ENCODE data around the gene LAMA4.

Gene LAMA4

DNA sequence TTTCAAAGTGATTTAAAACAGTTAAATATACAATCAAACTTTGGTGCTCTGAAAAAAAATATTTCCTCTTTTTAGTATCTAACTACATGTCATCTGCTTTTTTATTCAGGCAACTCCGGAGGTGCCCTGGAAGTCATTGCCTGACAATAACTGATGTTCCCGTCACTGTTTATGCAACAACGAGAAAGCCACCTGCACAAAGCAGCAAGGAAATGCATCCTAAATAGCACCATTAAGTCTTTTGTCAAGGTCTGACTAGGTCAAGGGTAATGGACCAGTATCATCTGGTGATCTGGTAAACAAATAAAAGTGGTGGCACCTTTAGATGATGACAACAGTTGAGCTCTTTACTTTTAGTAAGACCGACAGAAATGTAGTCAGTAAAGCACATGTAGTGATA, 153.8 kb downstream of the LAMA4 start:
- no peak for TF ChIP-seq ZBTB7A (IDR thresholded peaks at IDR 0.05; ENCODE audit: low read depth)
- no peak for TF ChIP-seq TCF12 (IDR thresholded peaks at IDR 0.05; ENCODE audit: low read depth)
- TF ChIP-seq, protein P1, sequence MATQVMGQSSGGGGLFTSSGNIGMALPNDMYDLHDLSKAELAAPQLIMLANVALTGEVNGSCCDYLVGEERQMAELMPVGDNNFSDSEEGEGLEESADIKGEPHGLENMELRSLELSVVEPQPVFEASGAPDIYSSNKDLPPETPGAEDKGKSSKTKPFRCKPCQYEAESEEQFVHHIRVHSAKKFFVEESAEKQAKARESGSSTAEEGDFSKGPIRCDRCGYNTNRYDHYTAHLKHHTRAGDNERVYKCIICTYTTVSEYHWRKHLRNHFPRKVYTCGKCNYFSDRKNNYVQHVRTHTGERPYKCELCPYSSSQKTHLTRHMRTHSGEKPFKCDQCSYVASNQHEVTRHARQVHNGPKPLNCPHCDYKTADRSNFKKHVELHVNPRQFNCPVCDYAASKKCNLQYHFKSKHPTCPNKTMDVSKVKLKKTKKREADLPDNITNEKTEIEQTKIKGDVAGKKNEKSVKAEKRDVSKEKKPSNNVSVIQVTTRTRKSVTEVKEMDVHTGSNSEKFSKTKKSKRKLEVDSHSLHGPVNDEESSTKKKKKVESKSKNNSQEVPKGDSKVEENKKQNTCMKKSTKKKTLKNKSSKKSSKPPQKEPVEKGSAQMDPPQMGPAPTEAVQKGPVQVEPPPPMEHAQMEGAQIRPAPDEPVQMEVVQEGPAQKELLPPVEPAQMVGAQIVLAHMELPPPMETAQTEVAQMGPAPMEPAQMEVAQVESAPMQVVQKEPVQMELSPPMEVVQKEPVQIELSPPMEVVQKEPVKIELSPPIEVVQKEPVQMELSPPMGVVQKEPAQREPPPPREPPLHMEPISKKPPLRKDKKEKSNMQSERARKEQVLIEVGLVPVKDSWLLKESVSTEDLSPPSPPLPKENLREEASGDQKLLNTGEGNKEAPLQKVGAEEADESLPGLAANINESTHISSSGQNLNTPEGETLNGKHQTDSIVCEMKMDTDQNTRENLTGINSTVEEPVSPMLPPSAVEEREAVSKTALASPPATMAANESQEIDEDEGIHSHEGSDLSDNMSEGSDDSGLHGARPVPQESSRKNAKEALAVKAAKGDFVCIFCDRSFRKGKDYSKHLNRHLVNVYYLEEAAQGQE (IDR thresholded peaks at IDR 0.05; ENCODE audit: low read depth), result no peak
- no peak for TF ChIP-seq EP300 (IDR thresholded peaks at IDR 0.05; ENCODE audit: borderline replicate concordance)
- no peak for TF ChIP-seq YY1 (IDR thresholded peaks at IDR 0.05; ENCODE audit: low read depth)
- no peak for TF ChIP-seq FOXM1 (IDR thresholded peaks at IDR 0.05; ENCODE audit: borderline replicate concordance, low read depth)

DNA sequence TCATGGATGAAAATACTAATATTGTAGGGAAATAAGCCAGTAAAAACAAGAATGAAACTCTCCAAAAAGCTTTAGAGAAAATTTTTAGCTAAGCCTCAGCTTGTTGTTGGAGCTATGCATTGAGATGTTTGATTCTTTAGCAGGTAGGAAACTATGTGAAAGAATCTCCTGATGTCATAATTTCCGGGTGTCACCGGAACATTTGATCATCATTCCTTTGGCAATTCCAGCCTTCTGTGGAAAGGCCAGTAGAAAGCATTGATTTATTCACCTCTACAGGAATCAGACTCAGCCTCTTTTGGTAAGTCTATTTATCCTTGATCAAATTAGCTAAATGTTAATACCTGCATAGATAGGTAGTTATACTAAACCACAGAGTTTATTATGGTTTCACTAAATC, 157.5 kb downstream of the LAMA4 start:
- no peak for TF ChIP-seq RAD21 (IDR thresholded peaks at IDR 0.05; ENCODE audit: low read depth)
- TF ChIP-seq YY1 (IDR thresholded peaks at IDR 0.05; ENCODE audit: low read depth), result no peak
- no peak for TF ChIP-seq EP300 (IDR thresholded peaks at IDR 0.05; ENCODE audit: borderline replicate concordance)
- TF ChIP-seq CEBPB (IDR thresholded peaks at IDR 0.05), result no peak
- TF ChIP-seq TCF12 (IDR thresholded peaks at IDR 0.05; ENCODE audit: low read depth), result no peak
- TF ChIP-seq ZBTB7A (IDR thresholded peaks at IDR 0.05; ENCODE audit: low read depth), result no peak
- no peak for TF ChIP-seq FOXM1 (IDR thresholded peaks at IDR 0.05; ENCODE audit: borderline replicate concordance, low read depth)
- TF ChIP-seq EGR1 (IDR thresholded peaks at IDR 0.05), result no peak

DNA sequence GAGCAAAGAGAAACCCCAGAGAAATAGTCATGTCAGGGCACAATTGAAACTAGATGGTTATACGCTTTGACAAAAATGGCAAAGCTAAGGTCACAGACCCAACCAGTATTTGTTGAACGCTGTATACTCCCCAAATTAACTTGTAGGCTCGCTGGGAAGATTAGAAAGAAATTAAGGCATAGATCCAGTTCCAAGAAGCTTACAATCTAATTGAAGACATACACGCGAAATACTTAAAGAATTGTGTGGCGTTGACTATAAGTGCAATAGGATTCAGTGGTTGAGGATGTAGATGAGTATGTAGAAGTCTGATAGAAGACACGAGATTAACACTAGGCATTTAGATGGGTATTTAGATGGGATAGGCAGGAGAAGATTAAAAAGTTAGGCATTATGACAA, 166.5 kb downstream of the LAMA4 start:
- TF ChIP-seq EP300 (IDR thresholded peaks at IDR 0.05; ENCODE audit: borderline replicate concordance), result no peak
- no peak for TF ChIP-seq NFIC (IDR thresholded peaks at IDR 0.05)
- no peak for TF ChIP-seq CREB1 (IDR thresholded peaks at IDR 0.05; ENCODE audit: low read depth)
- no peak for TF ChIP-seq RAD21 (IDR thresholded peaks at IDR 0.05; ENCODE audit: low read depth)
- TF ChIP-seq, protein P1 (IDR thresholded peaks at IDR 0.05; ENCODE audit: low read depth), result no peak
- TF ChIP-seq TEAD4 (IDR thresholded peaks at IDR 0.05), result no peak
- no peak for TF ChIP-seq CEBPB (IDR thresholded peaks at IDR 0.05)
- TF ChIP-seq TCF12 (IDR thresholded peaks at IDR 0.05; ENCODE audit: low read depth), result no peak
- TF ChIP-seq YY1 (IDR thresholded peaks at IDR 0.05; ENCODE audit: low read depth), result no peak
- TF ChIP-seq EGR1 (IDR thresholded peaks at IDR 0.05), result no peak
- TF ChIP-seq ZBTB7A (IDR thresholded peaks at IDR 0.05; ENCODE audit: low read depth), result no peak
- no peak for TF ChIP-seq FOXM1 (IDR thresholded peaks at IDR 0.05; ENCODE audit: borderline replicate concordance, low read depth)

DNA sequence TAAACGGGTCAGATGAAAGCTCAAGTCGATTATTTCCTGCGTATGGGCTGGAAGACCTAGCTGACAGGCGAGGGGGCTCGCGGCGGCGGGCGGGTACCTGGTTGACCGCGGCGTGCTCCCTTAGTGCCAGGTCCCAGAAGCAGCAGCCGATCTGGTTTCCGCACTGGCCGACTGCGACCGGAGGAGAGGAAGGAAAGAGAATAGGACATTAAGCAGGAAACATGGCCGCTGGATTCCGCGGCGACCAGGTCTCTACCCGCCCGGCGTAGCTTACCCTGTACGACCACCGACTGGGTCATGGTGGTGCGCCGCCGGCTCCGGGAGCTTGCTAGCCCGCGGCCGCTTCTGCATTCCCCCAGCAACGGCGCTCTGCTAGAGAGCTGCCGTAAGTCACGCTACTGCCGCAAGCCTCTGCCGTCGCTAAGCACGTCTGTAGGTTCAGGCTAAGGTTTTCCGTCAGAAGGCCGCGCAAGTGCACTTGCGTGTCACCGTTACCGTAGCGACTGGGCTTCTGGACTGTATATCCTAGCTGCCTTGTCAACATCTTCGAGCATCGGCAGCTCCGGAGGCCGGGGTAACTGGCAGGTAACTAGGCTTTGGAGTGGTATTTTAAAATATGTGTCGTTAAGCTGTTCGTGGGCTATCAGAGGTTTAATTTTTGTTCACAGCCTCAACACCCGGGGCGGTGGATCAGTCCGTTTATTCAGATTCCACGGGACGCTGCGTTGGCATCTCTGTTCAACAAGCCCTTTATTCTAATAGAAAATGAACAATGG, 167.0 kb downstream of the LAMA4 start, which contains the start of the genes FAM229B and TUBE1:
TSS of gene FAM229B (plus strand) at position 456 of the 776 bp plus-strand sequence. CDS start 11,693 bp downstream, outside the sequence.
TSS of gene TUBE1 (minus strand) at position 347 of the 776 bp plus-strand sequence. CDS start at position 299, 48 bp downstream.
- peak; percentile 36; the same call in 1 of the 2 replicates for TF ChIP-seq YY1 (IDR thresholded peaks at IDR 0.05; ENCODE audit: low read depth)
- TF ChIP-seq TCF12 (IDR thresholded peaks at IDR 0.05; ENCODE audit: low read depth), result peak; percentile 53; the same call in 1 of the 2 replicates
- TF ChIP-seq, protein P2, sequence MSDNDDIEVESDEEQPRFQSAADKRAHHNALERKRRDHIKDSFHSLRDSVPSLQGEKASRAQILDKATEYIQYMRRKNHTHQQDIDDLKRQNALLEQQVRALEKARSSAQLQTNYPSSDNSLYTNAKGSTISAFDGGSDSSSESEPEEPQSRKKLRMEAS (IDR thresholded peaks at IDR 0.05), result peak; percentile 45; the same call in 1 of the 2 replicates
- peak; percentile 88 for TF ChIP-seq TAF1 (IDR thresholded peaks at IDR 0.05; ENCODE audit: low read depth)
- TF ChIP-seq, protein P3, sequence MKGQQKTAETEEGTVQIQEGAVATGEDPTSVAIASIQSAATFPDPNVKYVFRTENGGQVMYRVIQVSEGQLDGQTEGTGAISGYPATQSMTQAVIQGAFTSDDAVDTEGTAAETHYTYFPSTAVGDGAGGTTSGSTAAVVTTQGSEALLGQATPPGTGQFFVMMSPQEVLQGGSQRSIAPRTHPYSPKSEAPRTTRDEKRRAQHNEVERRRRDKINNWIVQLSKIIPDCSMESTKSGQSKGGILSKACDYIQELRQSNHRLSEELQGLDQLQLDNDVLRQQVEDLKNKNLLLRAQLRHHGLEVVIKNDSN (IDR thresholded peaks at IDR 0.05), result no peak

DNA sequence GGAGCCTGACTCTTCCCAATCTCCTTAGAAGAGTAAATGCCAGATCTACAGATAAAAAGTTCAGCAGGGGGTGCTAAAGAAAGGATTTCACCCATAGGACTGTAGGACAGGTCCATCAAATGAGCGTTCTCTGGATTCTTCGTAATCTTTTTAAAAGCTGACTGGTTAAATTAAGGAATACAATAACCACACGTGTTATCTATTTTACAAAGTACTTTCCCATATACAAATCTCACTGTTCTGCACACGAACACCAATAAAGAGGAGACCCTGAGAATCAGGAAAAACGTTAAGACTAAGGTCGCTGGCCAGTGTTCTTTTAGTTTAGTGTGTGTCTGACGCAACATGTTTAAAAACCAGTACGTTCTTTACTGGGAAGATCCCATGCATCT, 167.6 kb downstream of the LAMA4 start:
- TF ChIP-seq, protein P2 (IDR thresholded peaks at IDR 0.05), result no peak
- TF ChIP-seq EGR1 (IDR thresholded peaks at IDR 0.05) (no peak), TEAD4 (IDR thresholded peaks at IDR 0.05) (no peak), TCF12 (IDR thresholded peaks at IDR 0.05; ENCODE audit: low read depth) (no peak), RAD21 (IDR thresholded peaks at IDR 0.05; ENCODE audit: low read depth) (peak; percentile 22; the same call in 1 of the 2 replicates), TAF1 (IDR thresholded peaks at IDR 0.05; ENCODE audit: low read depth) (no peak), NFIC (IDR thresholded peaks at IDR 0.05) (0 out of 2 replicates have a peak, but pooled peaks have one; percentile 16), CEBPB (IDR thresholded peaks at IDR 0.05) (peak; percentile 48; the same call in 1 of the 2 replicates), CREB1 (IDR thresholded peaks at IDR 0.05; ENCODE audit: low read depth) (no peak), FOXM1 (IDR thresholded peaks at IDR 0.05; ENCODE audit: borderline replicate concordance, low read depth) (no peak), EP300 (IDR thresholded peaks at IDR 0.05; ENCODE audit: borderline replicate concordance) (no peak)
- TF ChIP-seq, protein P1 (IDR thresholded peaks at IDR 0.05; ENCODE audit: low read depth), result no peak
- TF ChIP-seq, protein P3 (IDR thresholded peaks at IDR 0.05), result no peak
